Measurements from ENCODE around the gene TMEM184A.

Gene TMEM184A

GRCh38 chr7:1555813-1556543 lies at the start of gene TMEM184A:
Gene TMEM184A (minus strand): TSS chr7:1556205. CDS start chr7:1555484, 721 bp downstream.
- DNase-seq, result peak; percentile 73

GRCh38 chr7:1604383-1604782 lies 48.4 kb upstream of the TMEM184A start:
- DNase-seq, result no peak

GRCh38 chr7:1603346-1604225 lies 47.6 kb upstream of the TMEM184A start:
- DNase-seq, result no peak

- no peak for DNase-seq
These were observed 46.4 kb upstream of the TMEM184A start for GRCh38 chr7:1602386-1602785.

GRCh38 chr7:1601956-1602355 lies 46.0 kb upstream of the TMEM184A start:
- DNase-seq, result no peak

GRCh38 chr7:1599640-1600395 lies 43.8 kb upstream of the TMEM184A start:
- DNase-seq, result no peak

GRCh38 chr7:1598961-1599639 lies 43.1 kb upstream of the TMEM184A start:
- DNase-seq, result no peak

- DNase-seq, result no peak
These were observed 42.3 kb upstream of the TMEM184A start for GRCh38 chr7:1598286-1598685.

- no peak for DNase-seq
These were observed 41.8 kb upstream of the TMEM184A start for GRCh38 chr7:1597791-1598190.

GRCh38 chr7:1597066-1597760 lies 41.2 kb upstream of the TMEM184A start:
- no peak for DNase-seq

GRCh38 chr7:1596181-1597043 lies 40.4 kb upstream of the TMEM184A start:
- DNase-seq, result no peak

- DNase-seq, result no peak
These were observed 39.6 kb upstream of the TMEM184A start for GRCh38 chr7:1595636-1596035.

- DNase-seq, result no peak
These were observed 39.0 kb upstream of the TMEM184A start for GRCh38 chr7:1595027-1595426.

GRCh38 chr7:1593904-1594421 lies 38.0 kb upstream of the TMEM184A start:
- no peak for DNase-seq

GRCh38 chr7:1593091-1593866 lies 37.3 kb upstream of the TMEM184A start:
- DNase-seq, result peak; percentile 40

GRCh38 chr7:1592299-1592871 lies 36.4 kb upstream of the TMEM184A start:
- DNase-seq, result peak; percentile 20

- no peak for DNase-seq
These were observed 35.9 kb upstream of the TMEM184A start for GRCh38 chr7:1591876-1592275.

- no peak for DNase-seq
These were observed 35.4 kb upstream of the TMEM184A start for GRCh38 chr7:1591396-1591795.

GRCh38 chr7:1590887-1591286 lies 34.9 kb upstream of the TMEM184A start:
- no peak for DNase-seq

- no peak for DNase-seq
These were observed 34.5 kb upstream of the TMEM184A start for GRCh38 chr7:1590476-1590875.

All from CD4-positive, alpha-beta T cell treated with Interleukin-17A for 4 hours (primary cell).